ENCODE measurements around the gene EMC6. TPM values are rescaled to one million over a fixed set of nuclear protein-coding genes. Genes with fewer than 3 reads are reported as not detected.

Gene EMC6
- total RNA-seq (2022) (38.2 and 42.9 TPM in 2 replicates), Bru-seq, nascent RNA (percentile 81 among the genes with signal in this experiment), BruChase-seq, experiment 1, labeled RNA remaining after a 6-hour chase (percentile 97 among the genes with signal in this experiment), BruChase-seq, experiment 2, labeled RNA remaining after a 2-hour chase (percentile 98 among the genes with signal in this experiment)
- long read RNA-seq, transcript EMC6-201 (2 exons, 653 nt), result major isoform, 97 of 135 reads
- long read RNA-seq, transcript EMC6-202 (2 exons, 762 nt), result minor isoform, 27 of 135 reads
- long read RNA-seq, partial matches to known transcripts, result 0 of 135 reads
- long read RNA-seq, other reads (novel, unspliced or antisense), result 11 of 135 reads

DNA sequence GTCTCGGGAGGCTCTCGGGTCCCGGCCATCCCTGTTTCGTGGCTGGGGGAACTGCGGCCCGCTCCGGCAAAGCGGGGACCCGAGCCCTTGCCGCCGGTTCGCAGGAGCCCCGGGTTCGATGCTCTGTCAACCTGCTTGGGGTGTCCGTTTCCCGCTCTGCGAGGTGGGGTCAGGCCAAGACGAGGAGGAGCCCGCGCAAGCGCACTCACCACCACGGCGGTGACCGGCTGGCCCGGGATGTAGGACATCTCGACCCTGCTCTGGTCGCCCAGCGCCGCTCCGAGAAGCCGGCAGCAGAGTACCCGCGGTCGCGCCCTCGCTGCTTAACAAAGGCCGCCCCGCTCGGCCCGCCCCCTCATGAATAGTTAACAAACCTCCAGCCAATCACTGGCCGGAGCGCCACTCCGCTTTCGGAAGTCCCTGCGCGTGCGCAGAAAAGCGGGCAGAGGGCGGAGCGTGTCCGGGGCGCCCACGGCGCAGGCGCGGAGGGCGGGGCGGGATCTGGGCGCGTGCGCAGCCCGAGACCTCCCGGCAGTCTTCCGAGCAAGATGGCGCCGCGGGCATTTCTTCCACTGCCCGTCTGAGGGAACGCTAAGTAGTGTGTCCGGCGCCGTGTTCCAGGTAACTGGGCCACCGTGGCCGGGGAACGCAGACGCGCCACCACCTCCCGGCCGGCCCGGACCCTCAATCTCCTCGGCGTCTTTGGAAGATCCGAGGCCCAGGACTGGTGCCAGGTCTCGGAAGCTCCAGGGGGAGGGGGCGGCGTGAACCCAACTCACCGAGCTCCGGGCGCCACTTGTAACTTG, at the start of gene EMC6, which contains the start of gene TAX1BP3:
TSS of gene EMC6 (plus strand) at position 534 of the 806 bp plus-strand sequence. CDS start 335 bp downstream, outside the sequence.
TSS of gene TAX1BP3 (minus strand) at position 300 of the 806 bp plus-strand sequence. CDS start at position 248, 52 bp downstream.
- no peaks in the 10 kb centered on the region for H3K27me3 Mint-ChIP-seq (ENCODE audit: unreplicated experiment)
- BruUV-seq (replicated peaks), result no TSS peak
- H3K36me3 Mint-ChIP-seq (ENCODE audit: insufficient read depth, unreplicated experiment), result peaks cover 65% of the 10 kb centered on the region
- TF ChIP-seq CTCF (IDR thresholded peaks at IDR 0.05; ENCODE audit: unreplicated experiment), result no peak
- H3K4me3 Mint-ChIP-seq (ENCODE audit: low read depth, unreplicated experiment), result peak within 1 kb of the TSS; percentile 91
- DNase-seq, result peak; percentile 96
- H3K27ac Mint-ChIP-seq (ENCODE audit: unreplicated experiment), result peak within 1 kb of the TSS; percentile 82
- intact Hi-C loops (cut with micrococcal nuclease; ENCODE audit: unreplicated experiment), result no loop called here
- CTCF ChIA-PET, result interaction anchor here (0.5 to 0.6 kb wide), 2 partner anchors 14 to 45 kb away, joined by 4 read pairs; no protein-coding TSS in a partner anchor
- peaks cover 10% of the 10 kb centered on the region for H3K4me1 Mint-ChIP-seq (ENCODE audit: low read depth, unreplicated experiment)
- no peaks in the 10 kb centered on the region for H3K9me3 Mint-ChIP-seq (ENCODE audit: low read depth, unreplicated experiment)

DNA sequence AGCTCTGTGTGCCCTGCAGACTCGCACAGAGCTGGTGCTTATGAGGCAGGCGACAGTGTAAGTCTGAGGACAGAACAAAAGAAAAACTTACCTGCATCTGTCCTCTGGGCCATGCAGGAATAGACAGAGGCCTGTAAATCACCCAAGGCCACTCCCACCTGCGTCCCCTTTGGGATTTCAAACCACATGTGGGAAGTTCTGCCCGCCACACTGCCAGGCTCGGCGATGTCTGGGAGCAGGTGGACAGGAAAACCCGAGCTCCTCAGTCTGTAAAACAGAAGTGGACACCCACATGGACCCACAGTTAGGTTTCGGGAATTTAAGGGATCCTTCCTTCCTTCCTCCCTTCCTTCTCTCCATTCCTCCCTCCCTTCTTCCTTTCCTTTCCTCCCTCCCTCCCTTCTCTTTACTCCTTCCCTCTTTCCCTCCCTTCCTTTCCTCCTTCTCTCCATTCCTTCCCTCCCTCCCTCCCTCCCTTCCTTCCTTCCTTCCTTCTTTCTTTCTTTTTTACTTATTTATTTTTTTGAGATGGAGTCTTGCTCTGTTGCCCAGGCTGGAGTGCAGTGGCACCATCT, 47.4 kb upstream of the EMC6 start:
- Mint-ChIP-seq H3K4me3 (ENCODE audit: low read depth, unreplicated experiment) (no peak overlapping the region), H3K27ac (ENCODE audit: unreplicated experiment) (no peak overlapping the region), H3K4me1 (ENCODE audit: low read depth, unreplicated experiment) (no peaks in the 10 kb centered on the region), H3K9me3 (ENCODE audit: low read depth, unreplicated experiment) (no peaks in the 10 kb centered on the region), H3K36me3 (ENCODE audit: insufficient read depth, unreplicated experiment) (peaks cover 14% of the 10 kb centered on the region), H3K27me3 (ENCODE audit: unreplicated experiment) (no peaks in the 10 kb centered on the region)
- no TSS peak for BruUV-seq (replicated peaks)
- intact Hi-C loops (cut with micrococcal nuclease; ENCODE audit: unreplicated experiment), result no loop called here
- no peak for TF ChIP-seq CTCF (IDR thresholded peaks at IDR 0.05; ENCODE audit: unreplicated experiment)
- DNase-seq, result no peak
- CTCF ChIA-PET, result interaction anchor here (0.6 kb wide), 1 partner anchor 38 kb away, joined by 3 read pairs; no protein-coding TSS in a partner anchor

- TF ChIP-seq CTCF (IDR thresholded peaks at IDR 0.05; ENCODE audit: unreplicated experiment), result no peak
- intact Hi-C loops (cut with micrococcal nuclease; ENCODE audit: unreplicated experiment), result no loop called here
- CTCF ChIA-PET, result interaction anchor here (1.1 kb wide), 1 partner anchor 11 kb away, joined by 6 read pairs; no protein-coding TSS in a partner anchor
- no peaks in the 10 kb centered on the region for H3K4me1 Mint-ChIP-seq (ENCODE audit: low read depth, unreplicated experiment)
- no peak overlapping the region for H3K27ac Mint-ChIP-seq (ENCODE audit: unreplicated experiment)
- peaks cover 14% of the 10 kb centered on the region for H3K36me3 Mint-ChIP-seq (ENCODE audit: insufficient read depth, unreplicated experiment)
- H3K4me3 Mint-ChIP-seq (ENCODE audit: low read depth, unreplicated experiment), result no peak overlapping the region
- no TSS peak for BruUV-seq (replicated peaks)
- no peaks in the 10 kb centered on the region for H3K27me3 Mint-ChIP-seq (ENCODE audit: unreplicated experiment)
- no peak for DNase-seq
- no peaks in the 10 kb centered on the region for H3K9me3 Mint-ChIP-seq (ENCODE audit: low read depth, unreplicated experiment)
These were observed 45.5 kb upstream of the EMC6 start for GRCh38 chr17:3622977-3623594.
